Left lung (tissue), 10 donors: ENCODE results near the gene ZNF784. TPM values are rescaled to one million over a fixed set of nuclear protein-coding genes. Genes with fewer than 3 reads are reported as not detected.
A peak's percentile ranks its signal among the peaks of the same experiment; 100 is the strongest.

Experiments used
- ATAC-seq: fragments of 200-7000 bp; cut with Tn5 transposase; one replicate; pipeline ENCODE4 v1.9.1; 2020; ENCODE audit warnings: moderate library complexity
- DNase-seq, 4 donors: peaks; one replicate each; pipeline ENCODE4 v3.0.0-alpha.2; 2013 to 2020
- H3K27ac ChIP-seq, 2 donors: fragments of 200-600 bp; sonication (generic) in 1 of 2; one replicate each; pipeline versions ENCODE4 v1.5.0 to v1.8.0; 2020 to 2021
- H3K27me3 ChIP-seq, 2 donors: fragments of 200-600 bp; sonication (generic) in 1 of 2; one replicate each; pipeline versions ENCODE4 v1.5.0 to v1.8.0; 2020 to 2021
- H3K36me3 ChIP-seq, 2 donors: fragments of 200-600 bp; sonication (generic) in 1 of 2; one replicate each; pipeline versions ENCODE4 v1.5.0 to v1.8.0; 2020 to 2021
- H3K4me1 ChIP-seq, 2 donors: fragments of 200-600 bp; one replicate each; pipeline ENCODE4 v1.8.0; 2021
- H3K4me3 ChIP-seq, 2 donors: fragments of 200-600 bp; sonication (generic) in 1 of 2; one replicate each; pipeline versions ENCODE4 v1.5.0 to v1.8.0; 2020 to 2021; ENCODE audit warnings: mild to moderate bottlenecking in 1 of 2
- H3K9me3 ChIP-seq, 2 donors: fragments of 200-600 bp; sonication (generic) in 1 of 2; one replicate each; pipeline versions ENCODE4 v1.5.0 to v1.8.0; 2020 to 2021
- intact Hi-C, 2 donors: fragments of 100-400 bp; cut with DNase I; formaldehyde crosslinking; loops; one replicate each; pipeline versions ENCODE4 v1.11.2 to v1.14.2; 2022
- polyA plus RNA-seq, 6 donors: library from polyadenylated mRNA; unstranded; fragments of 120-200 nt; gene quantifications; one replicate each; pipeline ENCODE4 v1.2.1, GENCODE V29; 2013; ENCODE audit not compliant: insufficient read length in 6 of 6
- total RNA-seq, 2 donors: library from RNA; stranded (reverse); fragmentation: NEBNext Ultra II Directional; extraction: Animal tissue kit (Norgen Biotek cat#: 25700); gene quantifications; one replicate each; pipeline ENCODE4 v1.2.1, GENCODE V29; 2021
- TF ChIP-seq, protein P1 (sequence below), 2 donors: fragments of 200-600 bp; sonication (generic) in 1 of 2; IDR thresholded peaks; one replicate each; pipeline versions ENCODE4 v1.5.0 to v1.8.0; 2021; ENCODE audit warnings: antibody characterized with exemption in 2 of 2
- donor health status: DM: no; HTN: yes; CAD: no.
- donor health status: DM: no; HTN: no; CAD: no.

ZNF784 gene
- total and polyA plus RNA-seq, 8 donors = 6.0 to 11.6 (median 8.6) TPM

DNA sequence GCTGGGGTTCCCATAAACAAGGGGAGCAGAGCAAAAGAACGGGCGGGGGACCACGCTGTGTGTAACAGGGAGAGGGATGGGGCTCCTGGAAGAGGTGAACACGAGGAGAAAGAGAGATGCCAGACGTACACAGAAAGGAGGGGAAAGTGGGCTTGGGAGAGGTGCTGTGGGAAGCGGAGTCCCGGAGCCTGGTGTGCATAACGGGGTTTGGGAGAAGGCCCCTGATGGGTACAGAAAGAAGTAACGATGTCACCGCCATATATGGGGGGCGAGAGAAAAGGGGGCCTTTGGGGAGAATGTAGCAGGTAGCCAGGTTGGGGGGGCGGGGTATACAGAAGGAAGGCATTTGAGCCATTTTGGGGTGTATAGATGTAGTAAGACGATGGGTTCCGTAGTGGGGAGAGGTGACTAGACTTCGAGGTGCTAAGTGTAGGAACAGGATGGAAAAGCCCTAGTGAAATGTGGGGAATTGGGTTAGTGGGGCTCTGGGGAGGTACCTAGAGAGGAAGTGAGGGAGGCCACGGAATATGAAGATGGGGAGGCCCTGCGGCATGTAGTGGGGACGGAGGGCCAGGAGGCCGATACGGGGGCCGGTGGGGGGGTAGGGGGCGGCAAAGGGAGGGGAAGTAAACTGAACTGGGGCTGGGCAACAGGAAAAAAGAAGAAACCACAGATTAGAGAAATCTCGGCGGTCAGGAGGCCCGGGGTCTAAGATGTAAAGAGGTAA, 17.2 kb upstream of the ZNF784 start:
- Histone ChIP-seq H3K4me1 (peaks cover 9 to 74% of the 10 kb centered on the region in 2 donors), H3K27ac (peak overlapping the region; percentile 85 to 92), H3K4me3 (peak overlapping the region; percentile 74 to 81), H3K27me3 (peaks cover 0 to 13% of the 10 kb centered on the region in 2 donors), H3K9me3 (no peaks in the 10 kb centered on the region), H3K36me3 (peaks cover 0 to 12% of the 10 kb centered on the region in 2 donors)
- intact Hi-C loops = no loop called here
- peak; percentile 0 for ATAC-seq
- TF ChIP-seq, protein P1, sequence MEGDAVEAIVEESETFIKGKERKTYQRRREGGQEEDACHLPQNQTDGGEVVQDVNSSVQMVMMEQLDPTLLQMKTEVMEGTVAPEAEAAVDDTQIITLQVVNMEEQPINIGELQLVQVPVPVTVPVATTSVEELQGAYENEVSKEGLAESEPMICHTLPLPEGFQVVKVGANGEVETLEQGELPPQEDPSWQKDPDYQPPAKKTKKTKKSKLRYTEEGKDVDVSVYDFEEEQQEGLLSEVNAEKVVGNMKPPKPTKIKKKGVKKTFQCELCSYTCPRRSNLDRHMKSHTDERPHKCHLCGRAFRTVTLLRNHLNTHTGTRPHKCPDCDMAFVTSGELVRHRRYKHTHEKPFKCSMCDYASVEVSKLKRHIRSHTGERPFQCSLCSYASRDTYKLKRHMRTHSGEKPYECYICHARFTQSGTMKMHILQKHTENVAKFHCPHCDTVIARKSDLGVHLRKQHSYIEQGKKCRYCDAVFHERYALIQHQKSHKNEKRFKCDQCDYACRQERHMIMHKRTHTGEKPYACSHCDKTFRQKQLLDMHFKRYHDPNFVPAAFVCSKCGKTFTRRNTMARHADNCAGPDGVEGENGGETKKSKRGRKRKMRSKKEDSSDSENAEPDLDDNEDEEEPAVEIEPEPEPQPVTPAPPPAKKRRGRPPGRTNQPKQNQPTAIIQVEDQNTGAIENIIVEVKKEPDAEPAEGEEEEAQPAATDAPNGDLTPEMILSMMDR (IDR thresholded peaks at IDR 0.05) = no peak
- DNase-seq = peak in 1 of 4 donors; percentile 21

DNA sequence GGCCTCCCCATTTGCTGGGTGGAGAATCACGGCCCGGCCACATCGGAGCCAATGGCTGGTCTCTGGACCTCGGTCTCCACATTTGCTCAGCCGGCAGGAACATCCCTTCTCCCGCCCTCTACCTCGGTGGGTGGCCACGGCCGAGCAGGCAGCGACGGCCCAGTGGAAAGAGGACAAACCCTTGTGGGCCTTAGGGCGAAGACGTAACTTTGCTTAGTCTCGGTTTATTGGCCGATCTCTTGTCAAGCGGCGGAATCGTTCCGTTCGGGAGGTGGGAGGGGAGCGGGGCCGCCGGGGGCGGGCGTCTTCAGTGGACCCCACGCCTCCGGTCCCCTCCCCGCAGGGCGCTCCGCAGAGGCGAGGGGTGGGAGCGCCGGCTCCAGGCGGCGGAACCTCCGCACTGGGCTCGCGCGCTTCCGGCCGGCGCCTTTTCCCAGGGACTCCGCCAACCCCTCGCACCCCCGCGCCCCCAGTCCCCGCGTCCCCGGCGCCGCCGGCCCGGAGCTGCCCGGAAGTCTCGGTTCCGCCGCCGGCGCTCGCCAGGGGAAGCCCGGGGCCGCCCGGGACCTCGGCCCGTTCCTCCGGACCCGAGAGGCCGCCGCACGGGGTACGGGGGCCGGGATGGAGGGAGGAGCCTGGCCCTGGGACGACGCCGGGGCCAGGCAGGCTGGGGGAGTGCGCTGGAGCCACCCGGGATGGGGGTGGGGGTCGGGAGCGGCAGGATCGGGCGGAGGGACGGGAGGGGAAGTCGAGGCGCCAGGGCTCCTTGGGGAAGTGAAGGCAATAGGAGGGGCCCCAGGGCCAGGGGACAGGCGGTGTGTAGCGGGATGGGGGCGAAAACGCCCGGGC, 16.4 kb upstream of the ZNF784 start, which contains the start of gene ZNF580:
Gene ZNF580, plus strand, starts transcription at position 426 of the 849 bp plus-strand sequence. CDS start 1,507 bp downstream, outside the sequence.
- H3K9me3 ChIP-seq = no peaks in the 10 kb centered on the region
- peaks cover 0 to 13% of the 10 kb centered on the region in 2 donors for H3K27me3 ChIP-seq
- DNase-seq = peak; percentile 61 to 92 (median 75)
- TF ChIP-seq, protein P1 (IDR thresholded peaks at IDR 0.05) = no peak
- H3K4me1 ChIP-seq = peaks cover 14 to 81% of the 10 kb centered on the region in 2 donors
- peak within 1 kb of the TSS; percentile 85 to 92 for H3K27ac ChIP-seq
- peak within 1 kb of the TSS; percentile 74 to 81 for H3K4me3 ChIP-seq
- H3K36me3 ChIP-seq = peaks cover 0 to 12% of the 10 kb centered on the region in 2 donors
- peak; percentile 71 for ATAC-seq
- intact Hi-C loops = no loop called here

DNA sequence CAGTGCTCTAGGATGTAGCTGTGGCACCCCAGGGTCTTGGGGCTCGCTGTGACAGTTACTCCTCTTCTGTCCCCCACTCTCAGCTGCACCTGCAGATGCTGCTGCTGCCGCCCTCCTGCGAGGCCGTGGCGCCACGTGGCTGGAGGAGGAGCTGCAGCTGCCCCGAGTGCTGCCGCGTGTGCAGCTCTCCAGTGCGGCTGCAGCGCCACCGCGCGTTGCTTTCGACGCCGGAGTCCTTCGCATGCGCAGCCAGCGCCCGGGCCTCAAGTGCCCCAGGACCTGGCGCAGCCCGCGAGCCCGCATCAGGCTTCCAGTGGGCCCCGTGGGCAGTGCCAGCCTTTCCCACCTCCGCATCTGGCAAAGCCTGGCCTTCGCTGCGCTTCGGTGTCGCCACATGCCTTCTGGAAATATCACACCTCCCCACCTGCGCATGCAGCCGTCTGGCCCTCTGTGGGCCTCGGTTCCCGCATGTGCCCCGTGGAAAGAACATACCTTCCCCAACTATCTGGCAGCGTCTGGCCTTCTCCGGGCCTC, 15.7 kb upstream of the ZNF784 start:
- DNase-seq (peak in 3 of 4 donors; percentile 77 to 91 (median 77)), ATAC-seq (peak; percentile 47)
- intact Hi-C loops = no loop called here
- TF ChIP-seq, protein P1 (IDR thresholded peaks at IDR 0.05) = peak; percentile 37
- Histone ChIP-seq H3K36me3 (peaks cover 0 to 5% of the 10 kb centered on the region in 2 donors), H3K4me1 (peaks cover 17 to 84% of the 10 kb centered on the region in 2 donors), H3K27me3 (peaks cover 0 to 13% of the 10 kb centered on the region in 2 donors), H3K4me3 (peak overlapping the region; percentile 74 to 81), H3K27ac (peak overlapping the region; percentile 85 to 92), H3K9me3 (no peaks in the 10 kb centered on the region)

DNA sequence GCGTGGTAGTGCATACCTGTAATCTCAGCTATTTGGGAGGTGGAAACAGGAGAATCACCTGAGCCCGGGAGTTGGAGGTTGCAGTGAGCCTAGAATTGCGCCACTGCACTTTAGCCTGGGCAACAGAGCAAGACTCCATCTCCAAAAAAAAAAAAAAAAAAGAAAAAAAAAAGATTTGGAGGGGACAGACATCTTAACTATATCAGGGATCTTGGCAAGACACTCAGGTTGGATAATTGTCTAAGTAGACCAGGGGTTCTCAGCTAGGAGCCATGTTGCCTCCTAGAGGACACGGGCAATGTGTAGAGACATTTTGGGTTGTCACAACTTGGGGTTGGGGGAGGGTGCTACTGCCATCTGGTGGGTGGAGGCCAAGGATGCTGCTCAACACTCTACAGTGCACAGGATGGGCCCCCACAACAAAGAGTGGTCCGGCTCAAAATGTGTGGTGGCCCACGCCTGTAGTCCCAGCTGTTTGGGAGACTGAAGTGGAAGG, 14.5 kb upstream of the ZNF784 start:
- DNase-seq (peak in 1 of 4 donors; percentile 41), ATAC-seq (no peak)
- Histone ChIP-seq H3K4me1 (peaks cover 17 to 77% of the 10 kb centered on the region in 2 donors), H3K4me3 (no peak overlapping the region), H3K27ac (no peak overlapping the region), H3K9me3 (no peaks in the 10 kb centered on the region), H3K27me3 (peaks cover 0 to 13% of the 10 kb centered on the region in 2 donors), H3K36me3 (no peaks in the 10 kb centered on the region)
- TF ChIP-seq, protein P1 (IDR thresholded peaks at IDR 0.05) = peak in 1 of 2 donors; percentile 37
- intact Hi-C loops = no loop called here
